Vagina (tissue), 2 donors: ENCODE measurements around the gene ZNF70.

Experiments used
- POLR2A ChIP-seq, 2 donors: fragments of 450-650 bp; IDR thresholded peaks; one replicate each; pipeline ENCODE4 v1.6.1; 2017; ENCODE audit warnings: antibody characterized with exemption in 2 of 2, mild to moderate bottlenecking in 2 of 2, moderate library complexity in 2 of 2
- POLR2AphosphoS5 ChIP-seq, 2 donors: sonication (generic); formaldehyde crosslinking; IDR thresholded peaks; one replicate each; pipeline ENCODE4 v1.9.0; 2017; ENCODE audit warnings: antibody characterized with exemption in 2 of 2, mild to moderate bottlenecking in 2 of 2, low read depth in 1 of 2; ENCODE audit not compliant: insufficient read depth in 1 of 2

GRCh38 chr22:23759566-23759965, 8.7 kb upstream of the ZNF70 start:
- TF ChIP-seq POLR2AphosphoS5 (IDR thresholded peaks at IDR 0.05; ENCODE audit: insufficient read depth in 1 of 2, low read depth in 1 of 2) (no peak), POLR2A (IDR thresholded peaks at IDR 0.05) (no peak)
